NCI-H1436 treated with DMSO at 0.1 percent for 48 hours (cell line): ENCODE measurements around the gene PLXNA2.

Source experiments
- DNase-seq: peaks from one replicate; lab custom pipeline; 2025; lab: John Stamatoyannopoulos, UW

Gene PLXNA2

DNA sequence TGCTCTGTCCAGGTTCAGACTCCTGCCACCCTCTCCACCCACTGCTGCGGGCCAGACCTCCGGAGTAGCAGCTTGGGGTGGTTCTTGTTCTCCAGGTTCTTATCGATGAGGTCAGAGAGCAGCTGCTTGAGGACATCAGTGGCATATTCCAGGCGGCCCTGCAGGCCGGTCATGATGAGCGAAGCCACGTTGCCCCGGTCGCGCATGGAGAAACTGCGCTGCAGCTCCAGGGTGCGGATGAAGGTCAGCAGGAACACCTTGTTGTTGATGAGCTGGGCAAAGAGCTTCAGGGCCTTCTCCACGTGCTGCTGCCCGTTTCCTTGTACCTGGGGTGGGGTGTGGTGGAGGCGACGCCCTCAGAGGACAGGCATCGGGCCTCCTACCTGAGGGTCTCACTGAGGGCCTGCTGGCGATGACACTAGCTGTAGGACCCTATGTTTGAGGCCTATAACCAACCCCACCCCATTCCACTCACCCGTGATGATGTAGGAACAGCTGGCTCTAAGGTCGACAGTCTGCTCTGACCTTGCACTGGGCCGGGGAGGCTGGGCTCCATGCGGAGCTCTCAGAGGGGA lies 202.1 kb downstream of the PLXNA2 start:
- no peak for DNase-seq

DNA sequence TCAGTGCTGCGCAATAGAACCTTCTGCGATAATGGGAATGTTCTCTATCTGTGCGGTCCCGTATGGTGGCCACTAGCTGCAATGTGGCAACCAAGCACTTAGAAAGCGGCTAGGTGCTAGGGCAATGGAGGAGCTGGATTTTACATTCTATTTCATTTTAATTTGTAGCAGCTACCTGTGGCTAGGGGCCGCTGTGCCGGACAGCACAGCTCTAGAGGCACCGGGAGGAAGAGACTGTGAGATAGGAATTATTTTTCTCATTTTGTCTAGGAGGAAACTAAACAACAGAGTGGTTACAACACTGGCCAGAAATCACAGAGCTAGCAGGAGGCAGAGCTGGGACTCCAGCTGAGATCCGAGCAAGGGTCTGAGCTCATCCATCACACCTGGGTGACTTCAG lies 202.7 kb downstream of the PLXNA2 start:
- no peak for DNase-seq

DNA sequence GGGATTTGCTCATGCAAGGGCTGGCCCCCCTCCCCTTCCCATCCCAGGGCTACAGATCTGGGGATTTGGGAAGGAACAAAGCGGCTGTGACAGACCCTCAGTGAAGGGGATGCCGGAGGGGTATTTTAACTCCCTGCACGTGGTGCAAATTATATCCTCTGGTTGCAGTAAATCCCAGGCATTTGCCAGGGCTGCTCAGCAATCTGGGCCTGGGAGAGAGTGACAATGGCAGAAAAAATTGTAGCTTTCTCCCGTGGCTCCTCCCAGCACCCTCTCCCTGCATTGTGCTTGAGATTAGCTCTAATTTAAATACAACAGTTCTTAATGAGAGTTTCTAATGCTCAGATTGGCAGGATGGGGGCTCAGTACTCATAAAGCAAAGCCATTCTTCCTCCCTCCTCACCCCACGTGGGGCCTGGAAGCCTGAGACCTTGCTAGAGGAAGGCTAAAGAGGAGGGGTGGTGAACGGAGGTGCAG lies 203.3 kb downstream of the PLXNA2 start:
- DNase-seq: peak; percentile 26

DNA sequence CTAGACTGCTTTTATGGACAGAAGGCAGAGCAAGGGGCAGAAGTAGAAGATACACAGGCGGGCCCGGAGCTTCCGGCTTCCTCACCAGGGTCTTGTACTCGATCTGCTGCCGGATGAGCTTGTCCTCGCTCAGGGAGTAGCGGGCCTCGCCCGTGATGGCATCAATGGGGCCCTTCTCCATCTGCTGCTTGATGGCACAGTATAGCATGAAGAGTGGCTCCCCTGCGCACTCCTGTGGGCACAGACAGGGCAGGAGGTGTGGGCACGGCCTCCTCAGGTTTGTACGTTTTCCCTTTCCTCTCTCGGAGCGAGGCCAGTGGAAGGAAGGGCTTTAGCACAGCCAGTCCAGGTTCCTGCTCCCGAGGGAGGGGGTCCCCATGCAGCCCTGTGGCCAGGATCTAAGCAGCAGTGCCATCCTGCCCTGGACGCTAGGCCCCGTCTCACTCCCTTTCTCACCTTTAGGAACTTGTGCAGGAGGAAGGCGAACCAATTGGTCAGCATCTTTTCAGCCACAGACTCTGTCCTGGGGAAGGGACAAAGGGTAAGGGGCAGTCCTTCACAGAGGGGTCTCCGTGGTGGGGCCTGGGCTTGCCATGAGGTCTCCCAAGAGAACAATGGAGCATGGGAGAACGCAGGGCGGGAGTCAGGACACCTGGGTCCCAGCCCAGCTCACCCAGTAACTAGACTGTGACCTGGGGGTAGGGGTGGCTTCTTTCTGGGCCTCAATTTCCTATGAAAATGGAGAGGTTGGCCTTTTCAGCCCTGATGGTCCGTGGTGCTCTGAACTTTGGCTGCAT lies 204.4 kb downstream of the PLXNA2 start:
- no peak for DNase-seq

DNA sequence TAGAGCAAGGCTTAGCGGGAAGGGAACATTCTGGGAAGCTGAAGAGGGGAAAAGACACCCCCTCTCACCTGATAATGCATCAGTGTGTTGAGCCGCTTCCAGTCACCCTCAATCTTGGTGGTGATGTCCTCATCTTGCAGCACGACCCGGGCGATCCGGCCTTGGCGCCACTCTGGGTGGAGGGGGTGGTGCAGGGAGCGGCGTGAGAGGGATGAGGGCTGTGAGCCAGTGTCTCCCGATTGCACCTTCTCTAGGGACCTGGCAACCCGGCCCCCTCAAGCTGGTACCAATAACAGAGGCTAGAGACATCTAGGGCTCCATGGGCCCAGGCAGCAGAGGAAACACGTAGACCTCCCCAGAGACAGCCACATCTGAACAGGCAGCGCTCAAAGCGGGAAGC lies 205.9 kb downstream of the PLXNA2 start:
- DNase-seq: no peak

DNA sequence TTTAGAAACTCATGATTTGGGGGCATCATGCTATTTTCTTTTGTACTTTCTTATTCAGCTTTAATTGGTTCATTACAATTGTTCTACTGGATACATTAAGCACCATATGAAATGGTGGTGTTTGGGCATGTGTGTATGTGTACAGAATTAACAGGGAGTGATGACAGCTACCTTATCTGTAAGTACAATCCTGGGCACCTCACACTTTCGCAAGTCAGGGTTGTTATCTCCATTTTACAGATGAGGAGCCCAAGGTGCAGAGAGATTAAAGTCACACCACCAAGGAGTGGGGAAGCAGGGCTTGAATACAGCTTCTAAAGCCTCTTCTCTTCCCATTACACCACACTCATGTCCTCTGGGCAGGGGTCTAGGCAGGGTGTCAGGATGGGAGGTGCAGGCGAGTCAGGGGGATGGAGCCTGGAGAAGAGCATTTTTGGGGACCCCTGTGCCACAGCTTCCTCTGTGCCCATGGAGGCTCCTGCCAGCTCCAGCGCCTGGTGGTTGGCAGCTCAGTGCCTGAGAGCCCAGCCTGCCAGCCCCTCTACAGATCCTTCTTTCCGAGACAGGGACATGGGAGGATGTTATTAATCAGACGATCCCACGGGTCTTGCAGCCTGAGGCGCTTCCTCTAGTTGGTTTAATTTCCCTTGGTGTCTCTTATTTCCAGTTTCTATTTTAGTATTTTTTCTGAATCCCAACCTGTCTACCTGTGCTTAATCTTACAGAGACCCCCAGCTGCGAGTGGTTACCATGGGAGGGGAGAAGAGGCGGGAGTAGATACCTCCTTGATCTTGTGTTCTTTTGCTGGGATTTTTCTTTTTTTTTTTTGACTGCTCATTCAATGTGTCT lies 207.0 kb downstream of the PLXNA2 start:
- no peak for DNase-seq

DNA sequence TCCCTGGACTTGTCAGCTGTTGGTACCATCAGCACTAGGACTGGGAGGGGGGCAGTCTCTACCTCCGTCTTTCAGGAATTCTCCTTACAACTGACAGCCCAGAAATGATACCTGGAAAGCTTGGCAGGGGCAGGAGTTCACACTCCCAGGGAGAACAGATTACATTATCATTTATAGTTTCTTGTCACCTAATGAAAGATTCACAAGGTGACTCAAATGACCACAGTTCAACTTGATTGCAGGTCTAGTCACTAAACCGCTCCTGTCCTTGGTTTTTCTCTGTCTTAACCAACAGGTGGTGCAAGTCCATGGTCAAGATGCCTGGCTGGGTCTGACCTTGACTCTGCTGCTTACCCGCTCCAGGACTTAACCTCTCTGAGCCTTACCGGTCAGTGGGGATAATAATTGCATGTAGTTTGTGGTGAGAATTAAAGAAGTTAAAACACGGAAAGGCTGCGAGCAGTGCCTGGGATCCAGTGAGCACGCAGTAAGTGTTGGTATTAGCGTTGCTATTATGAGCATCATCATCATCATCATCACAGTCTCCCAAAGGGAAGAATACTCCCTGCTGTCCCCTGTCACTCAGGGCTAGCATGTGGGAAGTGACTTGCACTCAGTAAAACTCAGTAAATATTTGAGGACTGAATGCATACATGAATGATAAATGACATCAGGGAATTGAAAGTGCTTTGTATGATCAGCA lies 207.9 kb downstream of the PLXNA2 start:
- DNase-seq: no peak

DNA sequence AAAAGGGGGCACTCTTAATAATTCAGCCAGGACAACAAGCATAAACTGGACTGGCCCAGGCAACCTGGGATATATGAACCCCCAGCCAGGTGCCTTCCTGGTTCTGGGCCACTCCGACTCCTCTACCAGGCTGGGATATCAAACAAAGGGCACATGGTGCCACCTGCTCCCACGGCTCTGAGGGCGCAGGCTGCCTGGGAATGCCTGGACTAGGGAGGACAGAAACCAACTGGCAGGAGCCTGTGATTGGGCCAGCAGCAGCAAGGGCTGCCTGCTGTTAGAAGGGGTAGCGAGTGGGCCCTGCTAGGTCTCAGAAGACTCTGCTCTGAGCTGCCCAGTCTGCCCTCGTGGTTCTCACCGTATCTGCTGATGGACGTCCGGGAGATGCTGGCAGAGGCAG lies 210.0 kb downstream of the PLXNA2 start:
- no peak for DNase-seq

DNA sequence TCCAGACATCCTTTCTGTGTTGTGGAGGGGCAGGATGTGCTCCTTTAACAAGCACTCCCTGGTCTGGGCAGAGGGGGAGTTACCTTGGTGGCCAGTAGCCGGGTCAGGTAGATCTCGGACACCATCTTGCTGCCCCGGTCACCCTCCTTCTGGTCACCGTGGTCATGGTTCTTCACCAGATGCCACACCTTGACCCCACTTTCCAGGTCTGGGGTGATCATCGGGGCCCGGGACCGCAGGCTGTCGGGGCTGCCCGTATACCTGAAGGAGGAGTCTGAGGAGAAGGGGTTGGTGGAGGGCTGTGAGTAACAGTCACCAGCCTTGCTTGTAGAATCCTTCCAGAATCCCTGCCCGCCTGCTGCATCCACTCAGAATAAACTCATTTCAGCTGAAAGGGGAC lies 210.9 kb downstream of the PLXNA2 start:
- DNase-seq: no peak

DNA sequence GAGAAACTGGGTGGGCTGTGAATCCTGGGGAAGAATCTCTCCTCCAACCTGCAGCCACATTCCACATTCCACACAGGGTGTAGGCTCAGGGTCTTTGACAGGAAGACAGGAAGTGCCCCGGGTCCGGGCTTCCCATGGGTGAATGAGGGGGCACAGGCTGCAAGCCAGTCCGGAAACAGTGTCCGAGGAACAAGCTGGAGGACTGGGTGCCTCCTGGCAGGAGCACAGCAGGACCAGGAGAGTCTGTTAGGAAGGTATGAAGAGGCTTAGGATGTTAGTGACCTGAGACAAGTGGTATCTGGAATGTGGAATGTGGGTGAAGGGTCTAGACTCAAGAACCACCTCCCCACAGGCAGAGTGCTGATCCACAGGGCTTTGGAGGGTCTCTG lies 212.3 kb downstream of the PLXNA2 start:
- no peak for DNase-seq

DNA sequence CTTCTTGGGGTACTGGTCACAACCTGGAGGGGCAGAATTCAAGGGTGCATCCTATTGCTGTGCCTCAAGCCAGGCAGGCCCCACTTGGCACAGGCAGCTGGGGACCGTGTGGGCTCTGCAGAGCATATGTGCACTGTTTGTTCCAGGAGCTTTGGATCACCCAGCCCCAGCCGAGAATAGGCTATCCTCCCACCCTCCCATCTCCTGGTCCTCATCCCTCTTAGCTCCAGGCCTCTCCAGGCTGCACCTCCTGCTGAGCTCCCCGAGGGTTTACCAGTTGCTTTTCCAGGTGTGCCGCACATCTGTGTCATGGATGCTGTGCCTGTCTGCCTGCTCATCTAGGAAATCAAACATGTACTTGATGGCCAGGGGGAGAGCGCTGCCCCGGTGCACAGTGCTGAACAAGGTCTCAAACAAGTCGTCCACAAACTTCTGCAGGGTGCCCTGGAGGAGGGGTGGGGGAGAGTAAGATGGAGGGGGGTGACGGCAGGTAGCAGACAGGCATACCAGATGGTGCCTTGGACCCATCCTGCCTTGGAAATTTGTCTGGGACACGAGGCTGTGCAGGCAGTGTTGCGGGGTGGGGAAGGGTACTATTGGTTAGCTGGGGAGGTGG lies 212.8 kb downstream of the PLXNA2 start:
- no peak for DNase-seq

DNA sequence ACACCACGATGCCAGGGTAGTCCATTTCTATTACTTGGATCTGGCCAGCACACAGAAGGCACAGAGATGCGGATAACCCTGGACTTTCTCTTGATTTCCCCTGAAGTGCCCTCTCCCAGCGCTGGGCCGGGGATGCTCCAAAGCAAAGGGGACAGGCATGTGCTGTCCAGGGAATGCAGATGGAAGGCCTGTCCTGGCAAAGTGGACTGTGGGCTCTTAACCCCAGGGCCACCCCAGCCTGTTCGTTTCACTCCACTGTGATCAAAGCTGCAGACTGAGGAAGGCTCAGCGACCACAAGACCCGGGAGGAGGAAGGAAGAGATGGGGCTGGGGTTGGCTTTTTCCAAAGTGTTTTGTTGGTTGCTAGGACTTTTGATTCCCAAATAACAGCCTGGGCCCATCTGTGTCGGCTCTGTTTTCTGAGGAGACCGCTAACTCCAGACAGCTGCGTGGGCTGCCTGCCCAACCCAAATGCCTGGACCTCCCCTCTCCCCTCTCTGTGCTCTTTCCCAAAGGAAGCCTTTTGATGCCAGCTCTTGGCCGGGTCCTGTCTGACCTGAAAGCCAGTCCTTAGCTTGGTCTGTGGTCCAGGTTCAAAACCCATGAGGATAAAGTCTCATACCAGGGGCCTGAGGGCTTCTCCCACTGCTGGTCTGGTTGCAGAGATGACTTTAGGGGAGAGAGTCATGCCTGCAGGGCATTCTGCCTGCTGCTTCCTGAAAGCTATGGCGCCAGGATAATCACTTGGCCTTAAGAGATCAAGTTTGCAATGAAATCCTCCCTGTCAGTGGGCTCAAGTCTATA lies 213.7 kb downstream of the PLXNA2 start:
- DNase-seq: no peak

DNA sequence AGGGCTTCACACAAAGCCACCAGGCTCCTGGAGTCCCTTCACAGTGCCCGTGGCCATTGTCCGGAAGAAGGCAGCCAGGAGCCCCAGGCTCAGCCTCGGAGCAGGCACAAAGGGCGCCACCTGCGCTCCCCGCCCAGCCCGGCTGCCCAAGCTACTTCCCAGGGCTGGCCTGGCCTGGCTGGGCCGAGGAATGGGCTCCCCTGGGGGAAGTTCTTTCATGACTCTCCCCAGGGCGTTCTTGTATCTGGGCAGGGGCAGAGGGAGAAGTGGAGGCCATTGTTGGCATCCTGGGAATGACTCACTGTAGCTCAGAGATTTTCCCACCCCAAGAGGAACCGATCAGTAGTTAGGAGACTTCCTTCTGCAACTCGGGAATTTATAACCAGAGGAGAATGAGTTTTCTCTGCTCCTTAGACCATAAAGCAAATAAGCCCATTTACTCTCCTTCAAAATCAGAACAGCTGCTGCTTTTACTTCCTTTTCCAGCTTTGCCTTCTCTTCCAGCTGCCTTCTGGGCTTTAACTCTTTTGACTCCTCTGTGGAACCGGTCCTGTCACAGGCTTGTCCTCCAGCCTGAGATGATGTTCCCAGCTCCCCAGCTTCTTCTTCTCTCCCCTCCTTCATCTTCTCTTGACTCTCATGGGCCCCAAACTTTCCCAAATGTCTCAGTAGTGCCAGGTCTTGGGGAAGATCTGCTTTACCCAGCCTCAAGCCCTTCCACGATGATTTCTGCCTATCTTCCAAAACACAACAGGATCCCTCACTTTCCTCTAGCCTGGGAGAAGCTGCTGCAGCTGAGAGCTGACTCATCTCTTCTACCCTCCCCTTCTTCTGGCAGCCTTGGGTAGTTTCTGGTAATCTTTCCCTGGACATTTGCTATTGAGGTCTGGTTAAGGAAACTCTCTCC lies 214.6 kb downstream of the PLXNA2 start:
- no peak for DNase-seq

DNA sequence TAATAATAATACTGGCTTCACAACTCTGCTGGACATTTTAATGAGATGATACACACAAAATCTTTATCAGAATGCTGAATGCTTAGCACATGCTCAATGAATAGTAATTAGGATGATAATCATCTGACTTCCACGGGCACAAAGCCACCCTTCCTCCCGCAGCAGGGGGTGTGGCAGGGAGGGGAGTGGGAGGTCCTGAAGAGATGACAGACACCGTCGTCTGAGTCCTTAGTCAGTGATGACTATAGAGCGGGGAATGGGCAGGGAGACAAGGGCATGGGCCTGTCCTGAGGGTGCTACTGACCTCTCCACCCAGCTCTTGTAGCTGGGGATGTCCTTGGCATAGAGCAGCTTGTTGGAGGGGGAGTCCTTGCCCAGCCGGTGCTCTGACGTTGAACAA lies 215.7 kb downstream of the PLXNA2 start:
- DNase-seq: no peak

DNA sequence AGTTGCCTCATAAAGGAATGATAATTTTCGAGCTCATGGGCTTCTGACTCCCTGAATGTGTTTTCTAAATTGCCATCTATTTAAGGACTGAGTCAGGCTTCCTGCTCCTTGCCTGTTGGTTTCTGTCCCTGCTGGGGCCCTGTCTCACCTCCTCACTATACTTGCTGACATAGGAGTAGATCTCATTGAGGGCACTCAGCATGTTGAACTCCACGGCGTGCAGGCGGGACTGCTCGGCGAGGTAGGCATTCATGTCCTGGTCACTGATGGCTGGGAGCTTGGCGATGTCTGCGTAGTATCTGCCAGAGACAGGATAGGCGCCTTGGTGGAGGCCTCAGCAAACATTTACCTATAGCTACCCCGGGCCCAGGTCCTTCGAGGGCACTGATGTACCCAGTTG lies 216.3 kb downstream of the PLXNA2 start:
- DNase-seq: no peak

DNA sequence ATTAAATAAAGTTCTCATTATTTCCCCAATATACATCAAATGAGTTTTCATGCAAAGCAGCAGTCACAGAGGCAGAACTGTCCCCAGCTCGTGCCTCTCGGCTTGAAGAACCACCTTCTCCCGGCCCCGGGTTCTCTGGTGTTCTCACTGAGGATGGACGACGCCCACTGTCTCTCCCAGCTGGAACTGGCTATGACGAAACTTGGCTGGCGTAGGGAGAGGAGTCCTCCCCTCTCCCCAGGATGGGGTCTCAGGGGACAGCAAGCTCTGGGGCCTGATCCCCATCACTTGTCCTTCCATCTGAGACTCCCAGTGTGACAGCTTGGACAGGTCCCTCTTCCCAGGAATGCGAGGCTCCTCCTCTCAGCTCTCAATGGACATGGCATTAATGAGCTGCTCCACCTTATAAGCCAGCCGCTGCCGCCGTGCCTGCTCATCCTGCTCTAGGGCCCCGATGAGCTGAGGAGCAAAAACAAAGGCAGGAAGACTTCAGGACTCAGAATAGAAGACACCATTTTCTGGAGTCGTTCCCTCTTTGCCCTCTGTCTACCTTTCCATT lies 217.2 kb downstream of the PLXNA2 start:
- DNase-seq: no peak

DNA sequence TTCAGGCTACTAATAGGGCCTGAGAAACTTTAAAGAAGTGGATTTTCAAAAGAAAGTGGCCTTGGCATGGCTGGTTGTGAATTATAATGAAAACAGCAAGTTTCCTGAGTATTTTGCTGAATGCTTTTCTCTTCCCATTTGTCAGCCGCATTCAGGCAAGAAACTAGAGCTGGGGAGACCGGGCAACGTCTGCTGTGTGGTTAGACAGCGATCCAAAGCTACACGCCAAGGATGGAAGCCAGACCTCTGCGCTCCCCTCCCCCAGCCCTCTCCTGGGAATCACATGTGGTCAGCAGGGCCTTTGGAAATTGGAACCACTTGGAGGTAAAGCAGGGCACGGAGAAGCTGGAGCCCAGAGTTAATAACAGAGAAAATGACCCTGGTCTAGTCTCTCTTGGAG lies 219.2 kb downstream of the PLXNA2 start:
- DNase-seq: no peak

DNA sequence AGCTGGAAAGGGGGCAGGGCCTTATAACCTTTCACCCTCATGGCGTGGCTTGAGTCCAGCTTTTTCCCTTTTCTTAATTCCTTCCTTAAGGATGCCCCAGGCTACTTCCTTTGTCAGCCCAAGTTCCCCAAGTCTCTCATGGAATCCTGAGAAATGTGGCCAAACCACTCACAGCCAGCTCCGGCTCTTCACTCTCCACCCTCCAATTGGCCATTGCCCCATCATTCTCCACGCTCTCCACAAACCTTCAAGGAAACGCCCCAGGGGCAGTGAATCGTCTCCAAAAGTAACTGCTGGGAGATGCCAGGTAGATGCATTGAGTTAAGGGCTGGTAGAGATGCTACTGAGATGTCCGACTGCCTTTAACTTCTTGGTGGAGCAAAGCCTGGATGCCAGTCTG lies 219.8 kb downstream of the PLXNA2 start:
- DNase-seq: no peak

DNA sequence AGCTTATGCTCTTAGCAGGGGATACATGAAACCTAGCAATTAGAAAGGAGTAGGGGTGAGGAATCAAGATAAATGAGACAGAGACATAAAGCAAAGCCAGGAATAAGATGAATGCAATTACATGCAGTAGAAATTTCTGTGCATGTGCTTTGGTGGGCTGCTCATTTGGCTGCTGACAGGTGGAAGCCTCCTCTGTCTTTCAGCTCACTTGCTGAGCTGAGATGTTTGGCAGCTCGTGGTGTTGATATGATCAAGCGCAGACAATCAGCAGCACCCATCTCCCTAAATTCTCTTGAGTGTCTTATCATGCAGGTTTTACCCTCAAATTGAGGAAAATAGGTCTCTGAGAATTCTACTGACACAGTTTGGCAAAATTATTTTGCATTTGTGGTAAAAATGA lies 224.9 kb downstream of the PLXNA2 start:
- no peak for DNase-seq

DNA sequence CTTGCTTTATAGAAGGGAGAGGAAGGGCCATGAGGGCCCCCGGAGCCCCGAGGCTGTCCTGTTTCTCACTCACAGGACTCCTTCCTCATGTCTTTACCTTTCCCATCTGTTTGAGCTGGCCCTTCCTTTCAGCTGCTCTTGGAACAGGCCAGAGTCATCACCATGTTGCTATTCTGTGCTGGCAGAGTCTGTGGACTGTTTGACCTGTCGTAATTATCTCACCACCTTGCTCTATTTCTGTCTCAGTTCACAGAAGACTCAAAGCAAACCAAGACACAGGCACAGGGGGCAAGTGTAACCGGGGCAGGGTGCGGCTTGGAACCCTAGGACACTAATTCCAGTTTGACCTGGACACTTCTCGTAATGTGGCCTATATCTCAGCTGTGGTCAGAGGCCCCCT lies 228.9 kb downstream of the PLXNA2 start:
- no peak for DNase-seq
